MM.1S (cell line): Measurements from ENCODE around the gene CCDC148.

Experiments used
- CTCF ChIP-seq: fragments of 300-600 bp; sonication (generic); IDR thresholded peaks from 2 replicates; pipeline ENCODE4 v1.5.1; 2016; ENCODE audit warnings: antibody characterized with exemption, low read length, mixed read lengths
- EZH2phosphoT487 ChIP-seq: fragments of 300-600 bp; sonication (generic); IDR thresholded peaks from 2 replicates; pipeline ENCODE4 v1.6.1; 2018; ENCODE audit warnings: antibody characterized with exemption, low read length

GRCh38 chr2:158357699-158358098, 98.9 kb downstream of the CCDC148 start:
- TF ChIP-seq EZH2phosphoT487 (no peak), CTCF (no peak)
